DMS 273 (cell line): ENCODE data around the gene EARS2.
"Not testable (repeated sequence)": the region's sequence is repeated elsewhere in the genome, so short reads cannot be mapped to it uniquely, and the experiment has no call there.

Experiments used
- DNase-seq: peaks from one replicate; lab custom pipeline; 2025; ENCODE audit not compliant: unreplicated experiment; lab: John Stamatoyannopoulos, UW

Gene EARS2

GRCh38 chr16:23570992-23571632 lies 14.0 kb upstream of the EARS2 start:
- no peak for DNase-seq

GRCh38 chr16:23567602-23568001 lies 10.5 kb upstream of the EARS2 start:
- DNase-seq = no peak

GRCh38 chr16:23566724-23567123 lies 9.6 kb upstream of the EARS2 start:
- no peak for DNase-seq

DNA sequence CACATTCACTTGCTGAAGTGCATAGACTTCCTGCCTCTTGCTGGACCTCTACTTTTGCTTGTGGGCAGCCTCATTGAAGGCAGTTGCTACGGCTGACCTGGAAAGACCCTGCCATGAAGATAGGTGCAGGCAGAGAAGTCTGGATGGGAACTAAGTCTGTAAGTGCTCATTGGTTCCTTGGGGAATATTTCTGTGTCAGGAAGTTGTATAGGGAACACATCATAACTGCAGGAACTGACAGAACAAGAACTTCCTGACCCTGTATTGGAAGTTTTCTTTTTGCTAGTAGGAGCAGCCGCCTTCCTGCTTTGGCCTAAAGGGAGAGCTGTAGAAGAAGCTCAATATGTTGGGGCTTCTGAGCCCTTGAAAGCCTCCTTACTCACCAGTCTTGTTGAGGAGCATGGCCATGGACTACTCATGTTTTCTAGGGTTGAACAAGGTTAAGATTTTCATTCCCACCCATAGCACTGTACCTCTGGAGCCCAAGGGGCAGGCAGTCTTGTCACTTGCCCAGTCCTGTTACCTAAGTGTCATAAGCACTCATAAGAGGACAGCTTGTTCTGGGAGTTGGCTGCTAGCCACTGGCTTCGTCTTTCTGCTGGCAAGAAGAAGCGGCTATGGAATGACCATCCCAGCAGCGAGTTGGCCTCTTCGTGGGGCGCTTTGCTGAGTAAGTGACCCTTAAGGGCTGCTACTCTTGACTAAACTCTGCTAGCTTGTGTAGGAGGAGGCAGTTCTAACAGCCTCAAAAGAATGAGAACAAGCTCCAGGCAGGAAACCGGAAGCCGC lies 7.6 kb upstream of the EARS2 start:
- no peak for DNase-seq

- DNase-seq = no peak
Observed at GRCh38 chr16:23563186-23563585, 6.0 kb upstream of the EARS2 start.

DNA sequence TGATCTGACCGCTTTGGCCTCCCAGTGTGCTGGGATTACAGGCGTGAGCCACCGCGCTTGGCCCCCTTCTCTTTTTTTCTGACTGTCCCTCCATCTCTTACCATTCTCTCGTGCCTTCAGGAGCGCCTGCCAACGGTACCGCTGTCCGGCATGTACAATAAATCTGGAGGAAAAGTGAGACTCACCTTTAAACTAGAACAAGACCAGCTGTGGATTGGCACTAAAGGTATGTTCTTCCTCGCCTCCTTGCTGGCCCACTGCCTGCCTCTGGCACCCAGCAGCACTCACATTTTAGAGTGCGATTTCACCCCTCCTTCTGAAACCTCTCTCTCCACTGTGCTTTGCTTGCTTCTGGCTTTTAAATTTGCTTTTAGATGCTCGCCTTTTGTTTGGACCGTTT lies 5.4 kb upstream of the EARS2 start:
- DNase-seq = no peak

DNA sequence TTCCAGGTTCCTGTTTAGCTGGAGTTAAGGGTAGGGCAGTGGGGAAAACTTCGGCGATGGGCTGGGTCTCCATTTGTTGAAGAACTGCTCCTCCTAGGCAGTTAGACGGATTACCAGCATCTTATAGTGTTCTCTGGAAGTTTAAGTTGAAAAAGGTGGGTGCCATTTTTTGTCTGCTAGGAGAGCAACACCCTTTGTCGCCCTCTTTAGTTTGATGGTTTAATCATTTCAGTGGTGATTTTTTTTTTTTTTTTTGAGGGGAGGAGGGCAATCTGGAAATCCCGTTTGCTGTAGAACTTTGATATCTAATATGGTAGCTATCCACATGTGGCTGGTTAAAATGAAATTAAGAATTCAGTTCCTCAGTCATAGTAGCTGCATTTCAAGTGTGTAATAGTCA lies 4.4 kb upstream of the EARS2 start:
- DNase-seq = peak; percentile 19

- DNase-seq = no peak
Observed at GRCh38 chr16:23557779-23558702, 891 bp upstream of the EARS2 start.

GRCh38 chr16:23554536-23554935 lies 2.6 kb downstream of the EARS2 start:
- no peak for DNase-seq

GRCh38 chr16:23552161-23552560 lies 5.0 kb downstream of the EARS2 start:
- no peak for DNase-seq

GRCh38 chr16:23549938-23550337 lies 7.2 kb downstream of the EARS2 start:
- DNase-seq = no peak

GRCh38 chr16:23544436-23544835 lies 12.7 kb downstream of the EARS2 start:
- no peak for DNase-seq

DNA sequence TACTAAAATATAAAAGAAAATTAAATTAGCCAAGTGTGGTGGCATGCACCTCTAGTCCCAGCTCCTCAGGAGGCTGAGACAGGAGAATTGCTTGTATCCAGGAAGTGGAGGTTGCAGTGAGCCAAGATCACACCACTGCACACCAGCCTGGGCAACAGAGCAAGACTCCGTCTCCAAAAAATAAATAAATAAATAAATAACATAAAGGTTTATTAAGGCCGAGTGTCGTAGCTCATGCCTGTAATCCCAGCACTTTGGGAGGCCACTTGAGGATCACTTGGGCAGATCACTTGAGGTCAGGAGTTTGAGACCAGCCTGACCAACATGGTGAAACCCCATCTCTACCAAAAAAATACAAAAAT lies 16.4 kb downstream of the EARS2 start:
- not testable (repeated sequence) for DNase-seq

DNA sequence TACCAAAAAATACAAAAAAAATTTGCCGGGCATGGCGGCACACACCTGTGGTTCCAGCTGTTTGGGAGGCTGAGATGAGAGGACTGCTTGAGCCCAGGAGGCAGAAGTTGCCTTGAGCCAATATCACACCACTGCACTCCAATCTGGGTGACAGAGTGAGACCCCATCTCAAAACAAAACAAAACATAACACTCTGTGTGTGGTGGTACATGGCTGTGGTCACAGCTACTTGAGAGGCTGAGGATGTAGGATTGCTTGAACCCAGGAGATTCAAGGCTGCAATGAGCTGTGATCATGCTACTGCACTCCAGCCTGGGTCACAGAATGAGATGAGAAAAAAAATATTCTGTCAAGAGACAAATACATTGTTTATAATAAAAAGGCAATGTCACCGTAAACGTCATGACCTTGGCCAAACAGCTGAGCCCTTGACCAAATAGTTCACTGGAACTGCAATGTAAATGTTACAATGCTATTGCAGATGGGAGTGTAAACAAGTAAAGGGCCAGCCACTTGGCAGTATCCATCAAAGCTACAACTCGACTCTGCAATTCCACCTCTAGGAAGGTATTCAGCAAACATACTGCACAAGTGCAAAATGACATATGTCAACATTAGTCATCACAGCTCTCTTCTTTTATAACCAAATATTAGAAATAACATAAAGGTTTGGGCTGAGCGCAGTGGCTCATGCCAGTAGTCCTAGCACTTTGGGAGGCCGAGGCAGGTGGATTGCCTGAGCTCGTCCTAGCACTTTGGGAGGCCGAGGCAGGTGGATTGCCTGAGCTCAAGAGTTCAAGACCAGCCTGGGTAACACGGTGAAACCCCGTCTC lies 16.9 kb downstream of the EARS2 start:
- DNase-seq = no peak

DNA sequence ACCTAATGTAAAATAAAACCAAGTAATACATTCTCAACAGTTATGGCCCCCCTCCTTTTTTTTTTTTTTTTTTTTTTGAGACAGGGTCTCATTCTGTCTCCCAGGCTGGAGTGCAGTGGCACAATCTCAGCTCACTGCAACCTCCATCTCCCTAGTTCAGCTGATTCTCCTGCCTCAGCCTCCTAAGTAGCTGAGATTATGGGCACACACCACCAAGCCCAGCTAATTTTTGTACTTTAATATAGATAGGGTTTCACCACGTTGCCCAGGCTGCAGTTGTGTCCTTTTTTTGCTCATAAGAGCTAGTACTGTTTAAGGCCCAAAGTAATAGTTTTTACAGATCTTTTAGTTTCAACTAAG lies 18.3 kb downstream of the EARS2 start:
- DNase-seq = no peak

GRCh38 chr16:23537390-23537789 lies 19.8 kb downstream of the EARS2 start:
- no peak for DNase-seq

GRCh38 chr16:23535901-23536300 lies 21.2 kb downstream of the EARS2 start:
- DNase-seq = no peak

- no peak for DNase-seq
Observed at GRCh38 chr16:23534868-23535860, 22.0 kb downstream of the EARS2 start.

- DNase-seq = no peak
Observed at GRCh38 chr16:23532448-23532847, 24.7 kb downstream of the EARS2 start.

GRCh38 chr16:23530062-23530461 lies 27.1 kb downstream of the EARS2 start:
- DNase-seq = no peak
